ENCODE results near the gene RECQL. TPM values are rescaled to one million over a fixed set of nuclear protein-coding genes. Genes with fewer than 3 reads are reported as not detected.
"Not testable (repeated sequence)": the region's sequence is repeated elsewhere in the genome, so short reads cannot be mapped to it uniquely, and the experiment has no call there.

Gene RECQL
- total RNA-seq, 2 experiments from 2014 or later = 87.8 to 90.4 TPM

DNA sequence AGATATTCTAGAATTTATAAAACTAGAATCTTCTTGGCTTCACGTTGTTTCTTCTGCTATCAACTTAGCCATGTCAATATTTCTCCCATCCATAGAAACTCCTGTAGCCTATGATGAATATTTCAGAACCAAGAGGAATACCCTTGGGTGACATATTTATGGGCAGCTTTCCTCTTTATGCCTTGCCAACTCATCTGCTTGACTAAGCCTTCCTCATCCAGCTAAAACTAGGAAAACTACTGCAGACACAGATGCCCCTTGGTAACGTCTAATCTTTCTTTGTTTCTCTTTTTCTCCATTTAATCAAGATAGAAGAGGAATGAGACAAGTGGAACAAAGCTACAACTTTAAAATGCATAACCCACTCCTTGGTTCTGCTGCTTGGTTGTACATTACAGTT is 6.4 kb upstream of the RECQL start:
- POLR2A ChIA-PET = no interaction called here
- CTCF ChIA-PET = no interaction called here

DNA sequence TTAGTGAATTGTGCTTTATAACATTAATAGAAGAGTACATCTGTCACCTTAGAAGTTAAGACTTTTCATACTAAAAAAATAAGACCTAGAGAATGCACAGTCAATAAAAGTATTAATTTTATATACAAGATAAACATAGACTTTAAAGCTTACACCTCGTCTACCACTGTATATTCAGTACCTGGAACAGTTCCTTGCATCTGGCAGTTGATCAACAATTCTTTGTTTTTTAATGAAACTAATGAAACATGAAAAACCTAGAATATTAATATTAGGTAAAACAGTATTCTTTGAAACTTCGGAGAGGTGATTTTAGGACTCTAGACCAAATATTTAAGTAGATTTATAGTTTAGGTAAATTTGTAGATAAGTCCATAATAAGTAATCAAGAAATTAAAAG is 4.5 kb upstream of the RECQL start:
- ChIA-PET POLR2A (no interaction called here), CTCF (interaction anchor here (1.2 kb wide), 1 partner anchor 152 kb away, joined by 3 read pairs; the partner anchor contains the start of gene LDHB)

DNA sequence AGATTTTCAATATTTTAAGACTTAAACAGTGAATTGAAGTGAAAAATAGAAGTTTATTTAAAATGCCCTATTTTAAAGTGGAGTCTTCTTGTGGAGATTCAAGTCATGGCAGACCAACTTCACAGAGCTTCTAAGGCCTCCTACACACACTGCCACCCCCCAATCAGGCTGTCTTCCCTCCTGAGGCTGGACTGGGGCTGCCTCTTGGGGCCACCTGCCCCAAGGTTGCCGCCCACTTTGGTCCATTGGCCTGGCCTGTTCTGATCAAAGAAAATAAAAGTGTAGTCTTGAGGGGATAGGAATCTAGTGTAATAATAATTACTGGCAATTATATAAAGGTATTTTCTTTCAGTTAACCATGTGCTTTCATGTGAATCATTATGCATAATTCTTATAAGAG is 1.4 kb upstream of the RECQL start:
- CTCF ChIA-PET = no interaction called here
- POLR2A ChIA-PET = interaction anchor here (2.3 kb wide), 1 partner anchor 155 kb away, joined by 19 read pairs; the partner anchor contains the start of gene LDHB

DNA sequence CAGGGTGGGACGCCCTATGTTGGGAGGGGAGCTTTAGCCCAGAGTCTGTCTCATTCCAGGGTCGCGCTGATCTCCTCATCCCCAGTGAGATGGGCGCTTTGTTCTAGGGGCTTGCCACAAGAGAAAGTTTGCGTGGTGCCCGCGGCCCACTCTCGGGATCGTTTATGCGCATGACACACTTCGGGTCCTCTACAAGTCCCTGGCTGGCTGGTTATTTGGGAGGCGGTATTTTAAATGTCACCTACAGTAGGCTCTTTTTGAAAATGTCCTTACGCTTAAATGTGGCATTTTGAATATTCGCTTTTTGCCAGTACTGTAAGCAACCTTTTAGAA is 695 bp upstream of the RECQL start:
- ChIA-PET POLR2A (interaction anchor here (1.3 to 2.5 kb wide), 3 partner anchors 25 to 156 kb away, joined by 5 to 19 read pairs (median 11); partner anchors contain the start of genes LDHB and PYROXD1), CTCF (interaction anchor here (1.3 to 1.6 kb wide), 2 partner anchors 10 to 35 kb away, joined by 4 read pairs; no protein-coding TSS in a partner anchor)

DNA sequence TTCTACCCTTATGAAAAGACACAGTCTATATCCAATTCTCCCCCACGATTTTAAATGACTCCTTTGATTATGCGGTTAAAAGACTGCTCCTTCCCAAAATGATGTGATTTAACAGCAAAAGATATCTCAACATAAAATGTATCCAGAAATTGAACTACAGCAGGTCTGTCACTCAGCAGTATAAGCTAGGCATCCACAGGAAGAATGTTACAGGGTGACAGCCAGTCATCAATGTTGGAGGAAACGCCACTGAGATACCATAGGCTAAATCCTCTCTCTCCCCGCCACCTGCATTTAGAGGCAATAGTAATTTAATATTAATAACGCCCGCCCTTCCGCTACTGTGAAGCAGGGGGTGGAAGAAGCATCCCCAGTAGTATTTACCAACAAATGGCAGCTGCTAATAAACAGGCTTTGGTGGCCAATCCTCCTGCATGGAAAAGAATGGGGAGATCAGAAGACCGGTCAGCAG is 613 bp downstream of the RECQL start:
- POLR2A ChIA-PET = interaction anchor here (0.6 to 2.5 kb wide), 4 partner anchors 63 to 179 kb away, joined by 4 to 19 read pairs (median 8); partner anchors contain the start of genes LDHB and PYROXD1
- CTCF ChIA-PET = interaction anchor here (0.8 to 1.6 kb wide), 4 partner anchors 9 to 181 kb away, joined by 3 to 4 read pairs (median 4); no protein-coding TSS in a partner anchor

DNA sequence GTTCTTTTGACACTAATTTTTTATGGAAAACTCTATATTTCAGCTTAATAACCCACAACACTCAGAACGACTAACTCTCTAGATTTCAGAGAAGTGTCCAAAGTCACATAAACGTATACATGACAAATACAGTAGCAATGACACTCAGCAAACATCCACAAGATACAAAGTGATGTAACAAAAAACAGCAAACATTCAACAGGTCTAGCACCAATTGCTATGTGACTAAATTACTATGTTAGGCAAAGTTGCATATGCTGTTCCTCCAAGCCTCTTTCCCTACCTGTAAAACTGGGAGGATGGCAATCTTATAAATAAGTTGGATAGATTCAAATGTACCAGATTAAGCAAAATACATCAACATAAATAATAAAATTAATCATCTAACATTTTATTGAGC is 1.7 kb downstream of the RECQL start:
- CTCF ChIA-PET = interaction anchor here (0.6 kb wide), 1 partner anchor 835 kb away, joined by 3 read pairs; no protein-coding TSS in a partner anchor
- POLR2A ChIA-PET = interaction anchor here (0.7 to 2.5 kb wide), 2 partner anchors 62 to 1682 kb away, joined by 9 to 11 read pairs; partner anchors contain the start of gene PYROXD1

DNA sequence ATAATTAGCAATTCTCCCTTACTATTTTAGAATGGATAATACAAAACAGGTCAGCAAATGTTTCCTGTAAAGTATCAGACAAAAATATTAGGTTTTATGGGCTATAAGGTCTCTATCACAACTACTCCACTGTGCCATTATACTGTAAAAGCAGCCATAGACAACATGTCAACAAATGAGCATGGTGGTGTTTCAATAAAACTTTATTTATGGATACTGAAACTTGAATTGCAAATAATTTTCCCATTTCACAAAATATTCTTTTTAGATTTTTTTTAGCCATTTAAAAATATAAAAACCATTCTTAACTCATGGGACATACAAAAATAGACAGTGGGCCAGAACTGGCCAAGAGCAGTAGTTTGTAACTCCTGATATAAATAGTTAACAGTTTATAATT is 15.4 kb downstream of the RECQL start:
- CTCF ChIA-PET = interaction anchor here (0.6 kb wide), 1 partner anchor 775 kb away, joined by 3 read pairs; no protein-coding TSS in a partner anchor
- POLR2A ChIA-PET = no interaction called here

DNA sequence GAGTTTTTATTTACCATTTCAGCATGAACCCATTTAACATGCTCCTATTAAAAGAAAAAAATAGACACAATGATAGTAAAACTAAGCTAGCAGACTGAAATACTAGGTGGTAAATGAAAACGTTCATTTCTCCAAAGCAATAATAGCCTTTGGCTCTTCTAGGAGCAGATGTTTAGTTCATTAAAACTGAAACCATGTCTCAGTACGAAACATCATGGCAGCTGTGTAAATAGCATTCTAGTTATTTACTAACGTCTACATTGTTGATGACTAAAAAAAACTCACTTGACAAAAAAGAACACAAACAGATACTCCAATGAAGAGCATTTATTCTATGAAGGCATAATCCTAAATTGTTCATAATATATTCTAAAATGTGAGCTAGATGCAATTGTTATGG is 17.9 kb downstream of the RECQL start:
- ChIA-PET CTCF (no interaction called here), POLR2A (no interaction called here)

DNA sequence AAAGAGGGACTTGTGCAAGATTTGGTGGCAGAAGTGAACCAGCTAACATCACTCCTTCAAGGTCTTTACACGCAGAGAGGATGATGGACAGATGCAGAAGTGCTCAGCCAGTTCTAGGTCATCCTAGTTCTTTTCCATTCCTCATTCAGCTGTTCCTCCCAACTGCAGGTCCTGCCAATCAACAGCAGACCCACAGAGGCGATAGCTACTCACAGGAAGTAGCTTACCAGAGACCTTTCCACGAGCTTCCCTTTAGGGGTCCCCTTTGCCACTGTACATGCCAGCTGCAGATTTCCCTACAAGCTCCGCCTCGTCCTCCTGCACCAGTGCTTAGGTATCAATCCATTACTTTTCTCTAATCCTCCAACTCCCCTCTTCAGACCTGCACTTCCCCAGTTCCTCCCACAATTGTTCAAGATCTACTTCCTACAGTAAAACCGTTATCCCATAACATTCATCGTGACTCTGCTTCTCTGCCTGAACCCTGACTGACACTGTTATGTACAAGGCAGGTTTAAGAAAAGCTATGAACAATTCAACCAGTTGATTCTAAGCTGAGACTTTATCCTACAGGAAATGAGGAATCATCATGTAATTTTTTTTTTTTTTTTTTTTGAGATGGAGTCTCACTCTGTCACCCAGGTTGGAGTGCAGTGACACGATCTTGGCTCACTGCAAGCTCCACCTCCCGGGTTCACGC is 22.5 kb downstream of the RECQL start:
- CTCF ChIA-PET = no interaction called here

DNA sequence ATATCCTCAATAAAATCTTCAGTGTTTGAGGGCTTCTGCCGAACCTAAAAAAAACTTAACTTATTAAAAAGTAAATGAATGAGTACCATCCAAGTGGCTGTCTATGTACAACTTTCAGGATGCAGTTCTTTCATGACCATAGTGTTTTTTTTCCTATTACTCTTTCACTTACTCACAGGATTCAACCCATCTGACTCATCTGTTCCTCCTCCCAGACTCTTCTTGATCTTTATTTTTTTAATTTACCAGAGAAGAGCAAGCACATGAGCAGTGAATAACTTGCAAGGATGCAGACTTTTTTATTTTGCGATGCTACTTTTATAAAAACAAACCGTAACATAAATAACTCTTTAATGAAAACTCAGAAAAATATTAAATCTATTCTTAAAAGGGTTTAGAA is 24.5 kb downstream of the RECQL start:
- ChIA-PET POLR2A (interaction anchor here (1.3 kb wide), 1 partner anchor 40 kb away, joined by 3 read pairs; the partner anchor contains the start of gene PYROXD1), CTCF (no interaction called here)

More for the DNA sequence above, 22.5 kb downstream of the RECQL start:
- POLR2A ChIA-PET = no interaction called here

DNA sequence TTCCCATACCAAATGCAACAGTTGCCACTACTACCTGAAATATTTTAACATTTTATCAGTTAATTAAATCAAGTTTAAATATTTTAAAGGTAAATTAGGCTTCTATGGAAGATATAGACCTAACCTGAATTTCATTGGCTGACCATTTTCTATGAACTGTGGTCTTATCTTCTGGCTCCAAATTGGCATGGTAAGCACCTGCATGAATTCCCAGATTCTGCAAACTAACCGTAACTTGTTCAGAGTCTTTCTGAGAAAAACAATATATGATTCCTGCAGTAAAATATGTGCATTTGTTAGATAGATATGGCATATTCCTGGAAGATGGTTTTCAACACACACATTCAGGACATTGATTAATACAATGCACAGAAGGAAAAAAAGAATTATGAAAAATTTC is 25.9 kb downstream of the RECQL start:
- ChIA-PET CTCF (no interaction called here), POLR2A (no interaction called here)

DNA sequence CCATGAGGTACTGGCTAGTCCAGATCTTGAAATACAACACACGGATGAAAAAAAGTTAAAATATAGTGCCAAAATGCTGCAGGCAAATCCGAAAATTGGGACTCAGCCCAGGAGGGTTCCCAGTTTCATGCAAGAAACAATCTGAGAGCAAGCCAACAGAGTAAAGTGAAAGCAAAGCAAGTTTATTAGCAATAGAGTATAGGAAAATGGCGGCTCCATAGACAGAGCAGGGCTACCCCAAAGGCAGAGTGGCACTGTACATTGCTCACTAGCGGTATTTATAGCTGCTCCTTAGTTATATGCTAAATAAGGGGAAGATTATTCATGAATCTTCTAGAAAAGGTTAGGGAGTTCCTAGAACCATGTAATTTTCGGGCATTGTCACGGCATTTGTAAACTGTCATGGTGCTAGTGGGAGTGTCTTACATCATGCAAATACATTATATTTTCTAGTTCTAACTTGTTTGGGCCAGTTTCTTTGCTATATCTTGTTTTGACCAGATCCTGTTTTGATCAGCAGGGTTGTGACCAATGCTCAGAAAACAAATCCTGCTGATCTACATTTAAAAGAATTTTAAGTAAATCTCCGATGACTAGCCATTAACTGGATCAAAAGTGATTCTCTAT is 29.1 kb downstream of the RECQL start:
- POLR2A ChIA-PET = no interaction called here

DNA sequence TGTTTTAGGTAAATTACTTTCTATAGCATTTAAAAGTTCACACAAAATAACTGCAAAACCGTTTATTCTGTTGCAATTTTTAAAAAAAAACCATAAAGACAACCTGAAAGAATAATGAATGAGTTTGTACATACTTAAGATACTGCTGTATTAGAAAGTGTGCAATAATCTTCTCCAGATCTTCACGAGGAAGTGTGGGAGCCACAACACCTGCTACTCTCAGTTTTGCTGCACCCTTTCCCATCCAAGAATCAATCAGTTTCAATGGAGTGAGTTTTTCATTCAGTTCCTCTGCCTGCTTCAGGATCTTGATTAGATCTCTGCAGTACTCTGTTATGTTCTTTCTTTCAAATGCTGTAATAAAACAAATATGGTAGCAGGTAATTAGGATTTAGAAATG is 30.1 kb downstream of the RECQL start:
- CTCF ChIA-PET = no interaction called here
- POLR2A ChIA-PET = no interaction called here

More for the DNA sequence above, 29.1 kb downstream of the RECQL start:
- CTCF ChIA-PET = no interaction called here

DNA sequence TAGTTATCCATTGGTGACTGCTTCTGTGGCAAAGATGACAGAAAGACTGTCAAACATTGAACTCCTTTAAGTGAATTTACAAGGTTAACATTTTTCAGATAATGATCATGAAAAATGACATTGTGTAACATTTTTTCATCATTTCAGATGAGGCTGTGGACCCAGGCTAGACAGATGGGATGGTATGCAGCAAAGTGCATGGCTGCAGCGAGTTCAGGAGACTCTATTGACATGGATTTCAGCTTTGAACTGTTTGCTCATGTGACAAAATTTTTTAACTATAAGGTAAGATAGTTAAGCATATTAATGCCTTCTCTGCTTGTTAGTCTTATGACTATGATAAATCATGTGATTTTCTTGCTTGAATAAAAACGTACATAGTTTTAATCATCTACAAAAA is 34.1 kb downstream of the RECQL start:
- POLR2A ChIA-PET = not testable (repeated sequence)
- CTCF ChIA-PET = interaction anchor here (0.9 kb wide), 1 partner anchor 34 kb away, joined by 3 read pairs; the partner anchor contains the start of genes GOLT1B and RECQL

DNA sequence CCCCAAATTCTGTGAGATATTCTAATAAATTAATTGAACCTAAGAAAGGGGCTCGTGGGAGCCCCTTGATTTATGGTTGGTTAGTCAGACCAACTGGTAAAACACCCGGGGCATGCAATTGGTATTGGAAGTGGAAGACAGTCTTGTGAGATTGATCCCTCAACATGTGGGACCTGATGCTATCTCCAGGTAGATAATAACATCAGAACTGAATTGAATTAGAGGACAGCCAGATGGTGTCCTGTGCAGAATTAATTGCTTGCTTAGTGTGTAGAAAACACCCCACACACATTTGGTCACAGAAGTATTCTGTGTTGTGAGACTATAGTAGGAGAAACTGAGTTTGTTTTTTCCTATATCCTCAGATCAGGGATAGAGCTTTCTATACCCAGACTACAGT is 42.0 kb downstream of the RECQL start:
- ChIA-PET CTCF (no interaction called here), POLR2A (no interaction called here)

DNA sequence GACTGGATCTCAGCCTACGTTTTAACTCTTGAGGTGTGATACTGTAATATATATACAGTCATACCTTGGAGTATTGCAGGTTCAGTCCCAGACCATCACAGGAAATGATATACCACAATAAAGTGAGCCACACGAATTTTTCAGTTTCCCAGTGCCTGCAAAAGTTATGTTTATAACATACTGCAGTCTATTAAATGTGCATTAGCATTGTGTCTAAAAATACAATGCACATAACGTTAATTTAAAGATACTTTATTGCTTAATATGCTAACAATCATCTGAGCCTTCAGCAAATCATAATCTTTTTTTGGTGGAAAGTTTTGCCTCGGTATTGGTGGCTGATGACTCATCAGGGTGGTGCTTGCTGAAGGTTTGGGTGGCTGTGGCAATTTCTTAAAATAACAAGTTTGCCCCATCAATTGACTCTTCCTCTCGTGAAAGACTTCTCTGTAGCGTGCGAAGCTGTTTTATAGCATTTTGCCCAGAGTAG is 45.1 kb downstream of the RECQL start:
- POLR2A ChIA-PET = interaction anchor here (1.0 kb wide), 1 partner anchor 19 kb away, joined by 5 read pairs; the partner anchor contains the start of gene PYROXD1
- CTCF ChIA-PET = interaction anchor here (0.9 kb wide), 1 partner anchor 72 kb away, joined by 3 read pairs; no protein-coding TSS in a partner anchor

DNA sequence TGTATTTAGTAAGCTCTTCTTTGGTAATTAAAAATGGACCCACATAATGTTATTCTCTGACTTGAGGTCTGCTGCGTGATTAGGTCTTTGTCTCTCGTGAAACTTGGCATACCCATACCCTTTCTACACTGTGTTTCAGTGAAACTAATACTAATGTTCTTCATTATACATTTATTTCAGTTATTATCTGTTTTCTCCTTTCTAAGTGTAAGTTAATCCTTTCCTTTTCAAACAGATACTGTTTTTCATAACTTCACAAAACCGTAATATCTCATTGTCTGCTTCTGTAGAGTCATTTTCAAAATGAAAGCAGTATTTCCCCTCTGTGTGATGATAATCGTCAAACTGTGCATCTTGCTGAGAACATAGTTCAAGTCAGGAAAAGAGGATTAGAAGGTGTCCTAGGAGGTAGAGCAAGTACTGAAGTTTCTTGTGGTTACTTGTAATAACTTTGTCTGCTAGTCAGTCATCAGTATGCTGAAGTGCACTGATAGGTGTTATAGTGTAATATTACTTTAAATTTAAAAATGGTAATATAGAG is 48.1 kb downstream of the RECQL start:
- POLR2A ChIA-PET = interaction anchor here (1.0 kb wide), 1 partner anchor 16 kb away, joined by 3 read pairs; the partner anchor contains the start of gene PYROXD1

DNA sequence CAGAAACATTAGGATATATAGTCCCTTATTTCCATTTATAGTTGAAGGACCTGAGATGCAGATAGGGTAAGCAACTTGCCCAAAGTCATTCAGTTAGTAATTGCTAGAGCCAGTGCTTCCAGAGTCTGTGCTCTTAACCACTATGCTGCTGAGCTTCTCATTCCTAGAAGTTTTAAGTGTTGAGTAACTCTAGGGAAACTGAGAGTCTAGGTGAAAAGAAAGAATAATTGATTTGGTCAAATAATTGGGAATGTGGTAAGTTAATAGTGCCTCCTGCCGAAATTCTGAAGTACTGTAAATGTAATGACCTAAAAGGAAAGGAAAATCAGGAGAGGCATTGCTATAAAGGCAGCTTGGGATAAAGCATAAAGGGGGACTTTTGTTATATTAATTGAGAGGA is 49.9 kb downstream of the RECQL start:
- POLR2A ChIA-PET = no interaction called here
- CTCF ChIA-PET = interaction anchor here (1.4 to 1.5 kb wide), 2 partner anchors 10 to 13 kb away, joined by 3 to 5 read pairs; no protein-coding TSS in a partner anchor

More for the DNA sequence above, 48.1 kb downstream of the RECQL start:
- CTCF ChIA-PET = no interaction called here

DNA sequence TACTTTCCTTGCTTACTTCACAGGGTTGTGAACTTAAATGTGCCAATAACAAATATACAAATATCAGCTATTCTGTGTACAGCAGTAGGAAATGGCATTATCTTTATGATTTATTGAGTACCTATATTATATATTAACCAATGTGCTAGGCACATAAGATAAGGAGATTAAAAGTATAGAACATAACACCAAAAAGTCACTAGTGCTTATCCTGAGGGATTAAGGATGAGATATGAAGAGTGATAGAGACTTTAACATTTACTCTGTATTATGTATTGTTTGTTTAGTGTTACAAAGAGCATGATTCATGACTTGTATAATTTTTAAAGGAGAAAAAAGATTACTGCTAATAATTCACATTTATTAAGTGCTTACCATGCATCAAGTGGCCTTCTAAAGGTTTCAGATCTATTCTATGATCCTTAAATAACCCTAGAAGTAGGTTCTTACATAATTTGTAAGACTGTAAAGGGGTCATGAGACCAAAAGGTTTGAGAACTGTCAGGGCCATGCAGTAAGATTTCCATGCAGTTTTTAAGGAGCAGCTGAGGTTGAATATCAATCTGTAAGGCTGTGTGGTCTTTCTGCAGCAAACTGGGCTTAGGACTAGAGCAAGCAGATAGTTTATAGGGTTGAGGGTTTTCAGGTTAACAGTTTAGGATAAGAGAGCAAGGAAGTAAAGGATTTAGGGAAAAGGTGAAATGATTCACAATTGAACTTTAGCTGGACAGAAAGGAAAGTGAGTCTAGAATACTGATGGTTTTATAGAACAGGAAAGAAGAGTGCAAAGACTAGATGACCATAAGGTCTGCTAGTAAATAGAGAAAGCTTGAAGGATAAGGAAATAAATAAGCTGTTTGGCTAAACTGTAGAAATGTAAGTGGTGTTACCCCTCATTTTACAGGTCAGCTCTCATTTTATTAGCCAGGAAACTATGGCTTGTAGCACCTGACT is 57.0 kb downstream of the RECQL start:
- ChIA-PET POLR2A (no interaction called here), CTCF (no interaction called here)
